Lower leg skin (tissue), 4 donors: ENCODE results near the gene PMEPA1. TPM values are rescaled to one million over a fixed set of nuclear protein-coding genes. Genes with fewer than 3 reads are reported as not detected.

Experiments
- DNase-seq, 2 donors: peaks; one replicate each; pipeline ENCODE4 v3.0.0-alpha.2; 2019; ENCODE audit warnings: low spot score in 2 of 2
- H3K4me3 ChIP-seq: fragments of 200-600 bp; sonication (generic); 2 replicates; pipeline ENCODE4 v1.5.1; 2017; ENCODE audit warnings: mild to moderate bottlenecking, low read depth; ENCODE audit not compliant: poor library complexity, severe bottlenecking
- CTCF ChIP-seq, 3 donors: fragments of 450-650 bp; IDR thresholded peaks; one replicate each; pipeline ENCODE4 v1.5.1; 2016; ENCODE audit warnings: antibody characterized with exemption in 3 of 3, mild to moderate bottlenecking in 3 of 3, moderate library complexity in 2 of 3
- POLR2A ChIP-seq, 2 donors: fragments of 450-650 bp; IDR thresholded peaks; one replicate each; pipeline ENCODE4 v1.6.1; 2016 to 2017; ENCODE audit warnings: antibody characterized with exemption in 2 of 2, mild to moderate bottlenecking in 1 of 2, moderate library complexity in 1 of 2
- WGBS, 2 donors: methylation state at CpG; one replicate each; pipeline ENCODE4 v1.1.5; 2018; 5-methylcytosine and 5-hydroxymethylcytosine counted together
- intact Hi-C: fragments of 100-400 bp; cut with DNase I; formaldehyde crosslinking; loops from one replicate; pipeline ENCODE4 v1.15.0; 2023; ENCODE audit warnings: low total_unique reads
- total RNA-seq, 4 donors: library from RNA; depleted of rRNA; stranded (reverse); fragments of >200 nt; gene quantifications; one replicate each; pipeline ENCODE4 v1.1.0, GENCODE V29; 2016

Gene PMEPA1
- total RNA-seq, 4 donors from 2014 or later: 4.3 to 22.1 (median 11.8) TPM

GRCh38 chr20:57620999-57621398, 88.8 kb downstream of the PMEPA1 start:
- no peak overlapping the region for H3K4me3 ChIP-seq
- DNase-seq: peak in 1 of 2 donors; percentile 72
- TF ChIP-seq POLR2A (IDR thresholded peaks at IDR 0.05) (no peak), CTCF (IDR thresholded peaks at IDR 0.05) (no peak)
- WGBS, 2 donors: 71 to 77% methylated on average over 11 of the region's 11 CpGs
- intact Hi-C loops: no loop called here

GRCh38 chr20:57620274-57620990, 89.4 kb downstream of the PMEPA1 start, which contains the start of gene ZBP1:
Gene ZBP1 (minus strand): TSS chr20:57620426. CDS start chr20:57620295, 131 bp downstream.
- no peak for TF ChIP-seq POLR2A (IDR thresholded peaks at IDR 0.05)
- TF ChIP-seq CTCF (IDR thresholded peaks at IDR 0.05): no peak
- peak in 1 of 2 donors; percentile 85 for DNase-seq
- 76% methylated on average over 16 to 18 of the region's 18 CpGs for WGBS, 2 donors
- H3K4me3 ChIP-seq: no peak within 1 kb of the TSS
- intact Hi-C loops: no loop called here

- no peak overlapping the region for H3K4me3 ChIP-seq
- no peak for TF ChIP-seq CTCF (IDR thresholded peaks at IDR 0.05)
- TF ChIP-seq POLR2A (IDR thresholded peaks at IDR 0.05): no peak
- 75 to 80% methylated on average over 19 of the region's 19 CpGs for WGBS, 2 donors
- intact Hi-C loops: no loop called here
- DNase-seq: peak; percentile 48 to 91
Measured at GRCh38 chr20:57619051-57619831, 90.6 kb downstream of the PMEPA1 start.

GRCh38 chr20:57618764-57619050, 91.1 kb downstream of the PMEPA1 start:
- WGBS, 2 donors: 78 to 82% methylated on average over 6 of the region's 6 CpGs
- intact Hi-C loops: no loop called here
- H3K4me3 ChIP-seq: no peak overlapping the region

GRCh38 chr20:57618091-57618763, 91.6 kb downstream of the PMEPA1 start:
- no peak overlapping the region for H3K4me3 ChIP-seq
- WGBS, 2 donors: 72 to 73% methylated on average over 14 of the region's 14 CpGs
- no peak for TF ChIP-seq POLR2A (IDR thresholded peaks at IDR 0.05)
- TF ChIP-seq CTCF (IDR thresholded peaks at IDR 0.05): no peak
- intact Hi-C loops: no loop called here
- DNase-seq: peak in 1 of 2 donors; percentile 68

More at GRCh38 chr20:57618764-57619050, 91.1 kb downstream of the PMEPA1 start:
- TF ChIP-seq POLR2A (IDR thresholded peaks at IDR 0.05) (no peak), CTCF (IDR thresholded peaks at IDR 0.05) (no peak)
- DNase-seq: no peak
